ENCODE results near the gene WNK1. TPM values are rescaled to one million over a fixed set of nuclear protein-coding genes. Genes with fewer than 3 reads are reported as not detected.

WNK1 gene
- total and polyA plus RNA-seq, 2 donors = 26.3 to 40.2 TPM

DNA sequence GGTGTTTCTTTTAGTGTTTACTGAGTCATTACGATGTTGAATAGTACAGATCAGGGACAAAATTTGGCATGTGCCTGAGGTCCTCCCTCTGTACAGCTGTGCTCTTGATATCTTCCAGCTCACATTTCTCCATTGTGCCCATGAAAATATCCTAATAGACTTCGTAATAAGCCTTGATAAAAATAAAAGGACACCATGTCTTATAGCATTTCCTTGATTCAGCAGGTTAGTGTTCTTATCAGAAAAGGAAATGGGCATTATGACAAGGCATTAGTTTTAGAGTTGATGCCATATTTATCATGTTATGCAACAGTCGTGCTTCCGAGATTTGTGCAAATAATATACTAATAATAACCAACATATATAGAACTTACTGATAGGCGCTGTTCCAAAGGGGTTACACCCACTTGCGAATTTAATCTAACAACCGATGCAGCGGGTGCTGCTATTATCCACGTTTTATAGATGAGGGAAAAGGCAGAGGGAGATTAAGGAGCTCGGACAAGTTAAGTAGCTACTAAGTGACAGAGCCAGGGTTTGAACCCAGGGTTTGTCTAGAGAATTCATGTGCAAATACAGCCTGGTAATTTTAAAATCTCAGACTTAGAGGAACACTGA is 15.1 kb upstream of the WNK1 start:
- H3K27ac ChIP-seq (ENCODE audit: low read depth in 1 of 2, low read length in 1 of 2) = no peak overlapping the region
- no peaks in the 10 kb centered on the region for H3K36me3 ChIP-seq (ENCODE audit: control insufficient read depth in 2 of 2, insufficient read depth in 2 of 2, low read length in 1 of 2)
- no peak overlapping the region for H3K4me3 ChIP-seq (ENCODE audit: low read length in 2 of 2)
- H3K9me3 ChIP-seq (ENCODE audit: control insufficient read depth in 2 of 2, insufficient read depth in 1 of 2, low read length in 1 of 2) = no peaks in the 10 kb centered on the region
- H3K27me3 ChIP-seq (ENCODE audit: control insufficient read depth in 2 of 2, insufficient read depth in 1 of 2, low read length in 1 of 2) = no peaks in the 10 kb centered on the region
- no peak for DNase-seq (ENCODE audit: low read depth in 6 of 9, low spot score in 9 of 9)
- peaks cover 0 to 4% of the 10 kb centered on the region in 2 donors for H3K4me1 ChIP-seq (ENCODE audit: control insufficient read depth in 2 of 2, insufficient read depth in 2 of 2, low read length in 2 of 2)
- 95% methylated on average over 10 of the region's 10 CpGs for WGBS

DNA sequence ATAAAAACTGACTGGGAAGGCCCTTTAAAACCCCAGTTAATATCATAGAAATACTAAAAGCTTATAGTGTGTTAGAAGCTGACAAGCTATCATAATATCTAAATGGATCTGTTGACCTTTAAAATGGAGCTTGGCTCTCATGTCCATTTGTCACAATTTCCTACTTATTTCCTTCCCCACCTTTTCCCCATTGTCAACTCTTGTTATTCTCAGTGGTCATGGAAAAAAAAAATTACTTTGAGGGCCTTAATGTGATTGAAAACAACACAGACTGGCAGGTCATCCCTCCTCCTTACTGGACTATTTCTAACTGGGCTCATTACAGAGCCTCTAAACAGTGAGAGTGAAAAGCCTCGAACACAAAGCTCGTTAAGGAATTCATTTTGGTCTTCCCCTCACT is 13.7 kb upstream of the WNK1 start:
- H3K4me1 ChIP-seq (ENCODE audit: control insufficient read depth in 2 of 2, insufficient read depth in 2 of 2, low read length in 2 of 2) = peaks cover 0 to 4% of the 10 kb centered on the region in 2 donors
- H3K4me3 ChIP-seq (ENCODE audit: low read length in 2 of 2) = no peak overlapping the region
- DNase-seq (ENCODE audit: low read depth in 6 of 9, low spot score in 9 of 9) = no peak
- H3K36me3 ChIP-seq (ENCODE audit: control insufficient read depth in 2 of 2, insufficient read depth in 2 of 2, low read length in 1 of 2) = no peaks in the 10 kb centered on the region
- no peaks in the 10 kb centered on the region for H3K9me3 ChIP-seq (ENCODE audit: control insufficient read depth in 2 of 2, insufficient read depth in 1 of 2, low read length in 1 of 2)
- 98% methylated on average over 2 of the region's 2 CpGs for WGBS
- H3K27me3 ChIP-seq (ENCODE audit: control insufficient read depth in 2 of 2, insufficient read depth in 1 of 2, low read length in 1 of 2) = no peaks in the 10 kb centered on the region
- no peak overlapping the region for H3K27ac ChIP-seq (ENCODE audit: low read depth in 1 of 2, low read length in 1 of 2)

DNA sequence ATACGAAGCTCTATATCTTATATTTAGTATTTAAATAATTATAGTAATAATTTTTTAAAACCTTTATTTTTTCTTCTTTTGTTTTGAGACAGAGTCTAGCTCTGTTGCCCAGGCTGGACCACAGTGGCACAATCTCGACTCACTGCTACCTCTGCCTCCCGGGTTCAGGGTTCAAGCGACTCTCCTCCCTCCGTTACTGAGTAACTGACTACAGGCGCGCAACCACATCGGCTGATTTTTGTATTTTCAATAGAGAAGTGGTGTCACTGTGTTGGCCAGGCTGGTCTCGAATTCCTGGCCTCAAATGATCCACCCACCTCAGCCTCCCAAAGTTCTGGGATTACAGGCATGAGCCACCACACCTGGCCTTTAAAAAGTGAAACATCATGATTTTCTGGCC is 13.0 kb upstream of the WNK1 start:
- no peak for DNase-seq (ENCODE audit: low read depth in 6 of 9, low spot score in 9 of 9)
- no peak overlapping the region for H3K4me3 ChIP-seq (ENCODE audit: low read length in 2 of 2)
- no peaks in the 10 kb centered on the region for H3K9me3 ChIP-seq (ENCODE audit: control insufficient read depth in 2 of 2, insufficient read depth in 1 of 2, low read length in 1 of 2)
- H3K4me1 ChIP-seq (ENCODE audit: control insufficient read depth in 2 of 2, insufficient read depth in 2 of 2, low read length in 2 of 2) = peaks cover 0 to 4% of the 10 kb centered on the region in 2 donors
- 98% methylated on average over 9 of the region's 9 CpGs for WGBS
- H3K27me3 ChIP-seq (ENCODE audit: control insufficient read depth in 2 of 2, insufficient read depth in 1 of 2, low read length in 1 of 2) = no peaks in the 10 kb centered on the region
- H3K36me3 ChIP-seq (ENCODE audit: control insufficient read depth in 2 of 2, insufficient read depth in 2 of 2, low read length in 1 of 2) = no peaks in the 10 kb centered on the region
- no peak overlapping the region for H3K27ac ChIP-seq (ENCODE audit: low read depth in 1 of 2, low read length in 1 of 2)

DNA sequence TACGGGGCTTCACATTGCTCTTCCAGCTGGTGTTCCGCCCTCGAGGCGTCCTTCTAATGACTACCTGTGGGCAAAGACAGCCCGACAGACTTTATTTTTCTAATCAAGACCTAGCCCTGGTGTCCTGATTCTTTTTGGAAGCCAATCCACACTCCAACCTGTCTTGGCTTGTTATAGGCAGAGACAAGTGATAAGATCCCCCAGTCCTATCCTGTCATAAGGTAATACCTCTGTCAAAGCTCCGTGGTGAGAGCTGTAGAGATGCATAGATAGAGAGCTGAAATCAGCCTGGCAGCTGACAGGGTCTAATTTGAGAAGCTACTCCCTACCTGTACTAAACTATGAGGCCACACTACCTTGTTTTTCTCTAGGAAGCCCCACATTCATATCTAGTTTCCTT is 11.5 kb upstream of the WNK1 start:
- no peaks in the 10 kb centered on the region for H3K36me3 ChIP-seq (ENCODE audit: control insufficient read depth in 2 of 2, insufficient read depth in 2 of 2, low read length in 1 of 2)
- H3K27ac ChIP-seq (ENCODE audit: low read depth in 1 of 2, low read length in 1 of 2) = no peak overlapping the region
- peaks cover 0 to 4% of the 10 kb centered on the region in 2 donors for H3K4me1 ChIP-seq (ENCODE audit: control insufficient read depth in 2 of 2, insufficient read depth in 2 of 2, low read length in 2 of 2)
- H3K4me3 ChIP-seq (ENCODE audit: low read length in 2 of 2) = no peak overlapping the region
- DNase-seq (ENCODE audit: low read depth in 6 of 9, low spot score in 9 of 9) = peak in 1 of 9 donors; percentile 22
- WGBS = 90% methylated on average over 6 of the region's 6 CpGs
- H3K27me3 ChIP-seq (ENCODE audit: control insufficient read depth in 2 of 2, insufficient read depth in 1 of 2, low read length in 1 of 2) = no peaks in the 10 kb centered on the region
- H3K9me3 ChIP-seq (ENCODE audit: control insufficient read depth in 2 of 2, insufficient read depth in 1 of 2, low read length in 1 of 2) = no peaks in the 10 kb centered on the region

DNA sequence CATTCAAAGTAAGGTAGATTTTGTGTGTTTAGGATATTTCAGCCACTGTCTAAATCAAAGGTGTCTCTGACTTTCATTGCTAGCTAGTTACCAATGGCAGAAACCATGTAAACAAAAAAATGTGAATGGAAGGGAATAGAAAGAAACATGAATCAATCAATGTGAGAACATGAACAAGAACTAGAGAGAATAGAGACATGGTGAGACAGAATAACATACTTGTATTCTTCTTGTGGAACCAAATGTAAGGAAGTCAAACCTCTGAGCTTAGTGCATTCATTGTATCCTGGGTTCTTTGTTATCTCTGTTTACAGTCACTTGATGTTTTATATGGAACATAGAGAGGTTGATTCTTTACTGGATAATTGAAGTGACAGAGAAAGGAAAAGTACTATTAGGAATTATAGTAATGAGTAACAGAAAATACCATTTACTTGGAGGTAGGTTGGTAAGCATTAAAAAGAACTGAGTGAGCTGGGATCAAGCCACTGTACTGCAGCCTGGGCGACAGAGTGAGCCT is 2.6 kb upstream of the WNK1 start:
- H3K4me1 ChIP-seq (ENCODE audit: control insufficient read depth in 2 of 2, insufficient read depth in 2 of 2, low read length in 2 of 2) = peaks cover 6 to 24% of the 10 kb centered on the region in 2 donors
- H3K36me3 ChIP-seq (ENCODE audit: control insufficient read depth in 2 of 2, insufficient read depth in 2 of 2, low read length in 1 of 2) = no peaks in the 10 kb centered on the region
- peak in 1 of 9 donors; percentile 48 for DNase-seq (ENCODE audit: low read depth in 6 of 9, low spot score in 9 of 9)
- WGBS = 88% methylated on average over 1 of the region's 1 CpG
- no peaks in the 10 kb centered on the region for H3K9me3 ChIP-seq (ENCODE audit: control insufficient read depth in 2 of 2, insufficient read depth in 1 of 2, low read length in 1 of 2)
- H3K27me3 ChIP-seq (ENCODE audit: control insufficient read depth in 2 of 2, insufficient read depth in 1 of 2, low read length in 1 of 2) = no peaks in the 10 kb centered on the region
- H3K27ac ChIP-seq (ENCODE audit: low read depth in 1 of 2, low read length in 1 of 2) = peak overlapping the region in 1 of 2 donors; percentile 96
- no peak overlapping the region for H3K4me3 ChIP-seq (ENCODE audit: low read length in 2 of 2)

DNA sequence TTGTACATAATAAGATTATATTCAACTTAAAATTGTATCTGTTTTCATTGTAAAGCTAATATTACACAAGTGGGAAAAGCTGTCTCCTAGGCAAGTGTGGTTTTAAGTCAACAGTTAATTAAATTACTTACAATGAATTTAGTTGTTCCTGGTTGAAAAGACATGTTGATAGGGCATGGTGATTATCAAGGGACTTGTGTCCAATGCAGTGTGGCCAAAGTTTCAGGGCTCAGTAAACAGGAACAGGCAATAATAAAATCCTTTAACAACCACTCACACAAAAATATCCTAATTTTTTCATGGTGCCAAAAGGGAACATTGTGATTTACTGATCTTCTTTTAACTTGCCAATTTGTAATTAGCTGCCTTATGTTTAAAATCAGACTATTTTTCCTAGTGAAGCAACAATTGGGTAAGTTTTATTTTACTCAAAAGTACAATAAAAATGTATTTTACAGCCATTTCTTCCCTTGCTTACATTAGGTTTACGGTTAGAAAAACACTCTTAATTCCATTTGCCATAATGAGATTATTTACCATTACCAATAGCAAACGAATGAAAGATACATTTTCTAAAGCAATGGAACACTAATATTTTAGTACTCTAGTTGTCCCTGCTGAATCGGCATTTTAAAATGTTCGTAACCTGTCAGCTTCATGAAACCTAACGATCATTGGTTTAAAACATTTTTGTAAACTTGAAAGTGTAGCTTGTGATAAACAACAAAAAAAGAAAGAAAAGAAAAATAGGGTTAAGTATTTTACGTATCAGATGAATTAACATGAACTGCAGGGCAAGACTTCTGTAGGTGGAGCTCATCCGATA is 1.8 kb upstream of the WNK1 start:
- DNase-seq (ENCODE audit: low read depth in 6 of 9, low spot score in 9 of 9) = no peak
- H3K36me3 ChIP-seq (ENCODE audit: control insufficient read depth in 2 of 2, insufficient read depth in 2 of 2, low read length in 1 of 2) = no peaks in the 10 kb centered on the region
- H3K27me3 ChIP-seq (ENCODE audit: control insufficient read depth in 2 of 2, insufficient read depth in 1 of 2, low read length in 1 of 2) = no peaks in the 10 kb centered on the region
- no peaks in the 10 kb centered on the region for H3K9me3 ChIP-seq (ENCODE audit: control insufficient read depth in 2 of 2, insufficient read depth in 1 of 2, low read length in 1 of 2)
- peak overlapping the region; percentile 95 to 96 for H3K27ac ChIP-seq (ENCODE audit: low read depth in 1 of 2, low read length in 1 of 2)
- WGBS = 12% methylated on average over 7 of the region's 7 CpGs
- peak overlapping the region; percentile 88 to 92 for H3K4me3 ChIP-seq (ENCODE audit: low read length in 2 of 2)
- H3K4me1 ChIP-seq (ENCODE audit: control insufficient read depth in 2 of 2, insufficient read depth in 2 of 2, low read length in 2 of 2) = peaks cover 6 to 25% of the 10 kb centered on the region in 2 donors

DNA sequence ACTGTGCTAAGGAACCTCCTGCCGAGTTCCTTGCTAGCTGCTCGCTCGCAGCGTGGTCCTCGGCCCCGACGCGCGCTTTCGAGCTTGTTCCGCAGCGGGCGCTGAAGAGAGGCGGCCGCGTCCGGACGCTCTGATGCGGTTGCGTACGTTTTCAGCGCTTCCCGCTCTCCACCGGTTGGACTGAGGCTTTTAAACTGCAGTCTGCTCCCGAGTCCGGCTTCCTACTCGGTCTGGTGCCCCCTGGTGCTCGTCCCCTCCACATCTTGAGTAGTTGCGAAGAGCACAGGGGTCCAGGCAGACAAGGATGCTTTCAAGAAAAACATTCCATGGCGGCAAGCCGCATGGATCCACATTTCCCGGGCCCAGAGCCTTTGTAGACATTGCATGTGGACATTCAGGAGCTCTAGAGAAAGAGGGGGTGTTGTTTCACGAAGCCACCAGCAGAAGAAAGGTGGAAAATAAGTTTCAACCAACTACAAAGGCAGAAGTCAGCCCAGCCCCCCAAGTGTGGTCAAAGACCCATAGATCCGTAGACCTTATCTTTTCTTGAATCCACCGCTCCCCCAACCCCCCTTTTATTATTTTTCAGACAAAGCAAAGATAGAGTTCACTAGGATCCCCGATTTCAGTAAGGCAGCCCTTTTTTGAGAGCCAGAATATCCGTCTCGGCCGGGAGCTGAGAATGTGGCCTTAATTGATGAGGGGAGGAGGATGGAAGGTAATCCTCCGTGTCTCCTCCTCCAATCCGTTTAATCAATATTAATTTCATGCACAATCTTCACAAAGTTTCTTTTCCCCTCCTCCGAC is 984 bp upstream of the WNK1 start:
- Histone ChIP-seq H3K27ac (ENCODE audit: low read depth in 1 of 2, low read length in 1 of 2) (peak overlapping the region; percentile 95 to 96), H3K4me1 (ENCODE audit: control insufficient read depth in 2 of 2, insufficient read depth in 2 of 2, low read length in 2 of 2) (peaks cover 6 to 28% of the 10 kb centered on the region in 2 donors), H3K27me3 (ENCODE audit: control insufficient read depth in 2 of 2, insufficient read depth in 1 of 2, low read length in 1 of 2) (no peaks in the 10 kb centered on the region), H3K4me3 (ENCODE audit: low read length in 2 of 2) (peak overlapping the region; percentile 88 to 92), H3K36me3 (ENCODE audit: control insufficient read depth in 2 of 2, insufficient read depth in 2 of 2, low read length in 1 of 2) (no peaks in the 10 kb centered on the region), H3K9me3 (ENCODE audit: control insufficient read depth in 2 of 2, insufficient read depth in 1 of 2, low read length in 1 of 2) (no peaks in the 10 kb centered on the region)
- peak; percentile 72 to 95 (median 87) for DNase-seq (ENCODE audit: low read depth in 6 of 9, low spot score in 9 of 9)
- WGBS = under 1% methylated on average over 42 of the region's 42 CpGs

DNA sequence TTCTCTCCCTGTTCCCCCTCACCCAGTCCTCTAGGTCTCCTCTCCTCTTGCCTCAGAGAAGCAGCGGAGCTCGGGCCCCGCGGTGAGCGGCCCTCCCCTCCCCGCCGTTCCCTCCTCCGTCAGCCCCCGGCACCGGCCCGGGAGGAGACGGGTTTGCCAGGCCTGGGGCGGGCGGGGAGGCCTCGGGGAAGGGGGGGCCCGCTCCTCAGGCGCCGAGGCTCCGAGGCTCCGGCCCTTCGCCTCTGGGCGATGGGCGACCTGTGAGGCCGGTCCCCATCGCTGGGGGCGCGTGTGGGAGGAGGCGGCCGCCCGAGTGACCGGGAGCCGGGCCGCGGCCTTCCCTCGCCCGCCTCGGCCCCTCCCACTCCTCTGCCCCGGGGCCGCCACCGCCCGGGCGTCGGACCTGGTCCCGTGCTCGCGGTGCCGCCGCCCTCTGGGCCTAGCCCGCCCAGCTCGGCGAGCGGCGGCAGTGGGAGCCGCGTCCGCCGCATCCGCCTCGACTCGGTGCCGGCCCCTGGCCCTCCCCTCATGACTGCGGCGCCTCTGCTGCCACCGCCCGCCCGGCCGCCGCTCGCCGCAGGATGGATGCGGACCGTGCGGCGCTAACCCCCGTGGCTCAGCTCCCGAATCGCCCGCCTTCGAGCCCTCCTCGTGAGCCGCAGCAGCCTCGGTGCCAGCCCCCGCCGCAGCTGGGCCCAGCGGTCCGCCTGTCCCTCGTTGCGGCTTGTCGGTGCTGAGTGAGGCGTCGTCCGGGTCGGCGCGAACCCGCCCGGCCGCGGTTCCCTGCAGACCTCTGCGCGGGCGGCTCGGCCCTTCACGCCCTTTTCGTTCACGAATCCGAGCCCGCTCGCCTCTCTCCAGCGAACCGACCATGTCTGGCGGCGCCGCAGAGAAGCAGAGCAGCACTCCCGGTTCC is 574 bp downstream of the WNK1 start:
- peaks cover 6 to 28% of the 10 kb centered on the region in 2 donors for H3K4me1 ChIP-seq (ENCODE audit: control insufficient read depth in 2 of 2, insufficient read depth in 2 of 2, low read length in 2 of 2)
- peak in 4 of 9 donors; percentile 22 to 62 (median 44) for DNase-seq (ENCODE audit: low read depth in 6 of 9, low spot score in 9 of 9)
- WGBS = under 1% methylated on average over 115 of the region's 115 CpGs

More for the DNA sequence above, 574 bp downstream of the WNK1 start:
- H3K27ac ChIP-seq (ENCODE audit: low read depth in 1 of 2, low read length in 1 of 2) = peak overlapping the region; percentile 93
- H3K9me3 ChIP-seq (ENCODE audit: control insufficient read depth in 2 of 2, insufficient read depth in 1 of 2, low read length in 1 of 2) = no peaks in the 10 kb centered on the region
- H3K36me3 ChIP-seq (ENCODE audit: control insufficient read depth in 2 of 2, insufficient read depth in 2 of 2, low read length in 1 of 2) = no peaks in the 10 kb centered on the region
- H3K4me3 ChIP-seq (ENCODE audit: low read length in 2 of 2) = peak overlapping the region; percentile 88 to 92
- H3K27me3 ChIP-seq (ENCODE audit: control insufficient read depth in 2 of 2, insufficient read depth in 1 of 2, low read length in 1 of 2) = no peaks in the 10 kb centered on the region

Data from thymus (tissue), 11 donors.